ENCODE measurements around the gene PTCH2. TPM values are rescaled to one million over a fixed set of nuclear protein-coding genes. Genes with fewer than 3 reads are reported as not detected.
A peak's percentile ranks its signal among the peaks of the same experiment; 100 is the strongest.

Gene PTCH2
- total and polyA plus RNA-seq, 2 of the 13 experiments (the other 11 are each of a cell fraction or from before 2014, with no cell fraction given): 0.60 to 1.5 TPM

GRCh38 chr1:44826375-44827196, 16.5 kb downstream of the PTCH2 start (continued):
- TF ChIP-seq KAT8 (CRISPR knock-in tag; IDR thresholded peaks at IDR 0.05) (peak; percentile 47), ZNF839 (CRISPR knock-in tag; IDR thresholded peaks at IDR 0.05; ENCODE audit: borderline replicate concordance) (peak; percentile 50; the same call in 1 of the 2 replicates), TBX2 (CRISPR knock-in tag; IDR thresholded peaks at IDR 0.05; ENCODE audit: borderline replicate concordance) (peak; percentile 54; the same call in 1 of the 2 replicates), ZNF18 (CRISPR knock-in tag; IDR thresholded peaks at IDR 0.05; ENCODE audit: insufficient replicate concordance) (peak; percentile 36), KMT2A (CRISPR knock-in tag; IDR thresholded peaks at IDR 0.05) (peak; percentile 55; the same call in 1 of the 2 replicates), FOXC1 (CRISPR knock-in tag; IDR thresholded peaks at IDR 0.05; ENCODE audit: borderline replicate concordance) (no peak), STAG1 (CRISPR knock-in tag; IDR thresholded peaks at IDR 0.05) (no peak), AHR (CRISPR knock-in tag; IDR thresholded peaks at IDR 0.05) (peak; percentile 69; the same call in 1 of the 2 replicates), NCOA5 (CRISPR knock-in tag; IDR thresholded peaks at IDR 0.05) (no peak), AGO2 (optimal IDR thresholded peaks at IDR 0.05; ENCODE audit: low read depth, low read length) (peak; percentile 48), ZNF557 (CRISPR knock-in tag; IDR thresholded peaks at IDR 0.05) (no peak), CEBPB (IDR thresholded peaks at IDR 0.05; ENCODE audit: borderline replicate concordance, low read depth, low read length) (no peak), NR2F6 (IDR thresholded peaks at IDR 0.05) (peak; percentile 24; the same call in 1 of the 2 replicates), NR2F6 (CRISPR knock-in tag; IDR thresholded peaks at IDR 0.05) (peak; percentile 41; the same call in 1 of the 2 replicates), HIC2 (CRISPR knock-in tag; IDR thresholded peaks at IDR 0.05; ENCODE audit: low read depth) (peak; percentile 83), ZNF530 (CRISPR knock-in tag; IDR thresholded peaks at IDR 0.05; ENCODE audit: low read depth) (0 out of 2 replicates have a peak, but pooled peaks have one; percentile 55), HOXA5 (CRISPR knock-in tag; IDR thresholded peaks at IDR 0.05) (peak; percentile 72; the same call in 1 of the 2 replicates), MLX (CRISPR knock-in tag; IDR thresholded peaks at IDR 0.05) (0 out of 2 replicates have a peak, but pooled peaks have one; percentile 42), THRA (CRISPR knock-in tag; IDR thresholded peaks at IDR 0.05; ENCODE audit: borderline replicate concordance) (peak; percentile 37; the same call in 1 of the 2 replicates), TSC22D2 (CRISPR knock-in tag; IDR thresholded peaks at IDR 0.05; ENCODE audit: borderline replicate concordance) (no peak), SIX4 (CRISPR knock-in tag; IDR thresholded peaks at IDR 0.05) (peak; percentile 42; the same call in 1 of the 2 replicates), ZSCAN31 (CRISPR knock-in tag; IDR thresholded peaks at IDR 0.05; ENCODE audit: low read depth) (peak; percentile 60; the same call in 1 of the 2 replicates), KLF13 (CRISPR knock-in tag; IDR thresholded peaks at IDR 0.05) (0 out of 2 replicates have a peak, but pooled peaks have one; percentile 14), SAFB2 (CRISPR knock-in tag; IDR thresholded peaks at IDR 0.05; ENCODE audit: borderline replicate concordance, low read depth) (0 out of 2 replicates have a peak, but pooled peaks have one; percentile 82), NFKB2 (CRISPR knock-in tag; IDR thresholded peaks at IDR 0.05; ENCODE audit: borderline replicate concordance) (peak; percentile 88; the same call in 1 of the 2 replicates)

Measured in HepG2 (cell line).